Stomach smooth muscle (tissue), 2 donors: ENCODE measurements around the gene RFX1.
"Not testable (repeated sequence)": the region's sequence is repeated elsewhere in the genome, so short reads cannot be mapped to it uniquely, and the experiment has no call there.

ENCODE experiments used
- H3K27ac ChIP-seq: one replicate; pipeline ENCODE4 v1.7.0; 2013; ENCODE audit warnings: mild to moderate bottlenecking, low read length, inconsistent platforms
- H3K27me3 ChIP-seq, 2 donors: one replicate each; pipeline ENCODE4 v1.7.0; 2013; ENCODE audit warnings: low read length in 2 of 2; ENCODE audit not compliant: insufficient read depth in 2 of 2, control insufficient read depth in 1 of 2
- H3K36me3 ChIP-seq, 2 donors: one replicate each; pipeline ENCODE4 v1.7.0; 2013; ENCODE audit warnings: low read length in 2 of 2; ENCODE audit not compliant: control insufficient read depth in 2 of 2, insufficient read depth in 2 of 2
- H3K4me1 ChIP-seq: one replicate; pipeline ENCODE4 v1.7.0; 2013; ENCODE audit warnings: low read length; ENCODE audit not compliant: control insufficient read depth, insufficient read depth
- H3K4me3 ChIP-seq, 2 donors: one replicate each; pipeline ENCODE4 v1.7.0; 2013; ENCODE audit warnings: low read length in 2 of 2
- H3K9ac ChIP-seq, 2 donors: one replicate each; pipeline ENCODE4 v1.7.0; 2013; ENCODE audit warnings: low read length in 2 of 2, mild to moderate bottlenecking in 1 of 2
- H3K9me3 ChIP-seq, 2 donors: one replicate each; pipeline ENCODE4 v1.7.0; 2013; ENCODE audit warnings: low read length in 2 of 2; ENCODE audit not compliant: control insufficient read depth in 2 of 2
- donor health status: healthy.
- donor health status: Pancreatic carcinoma.

RFX1 gene

DNA sequence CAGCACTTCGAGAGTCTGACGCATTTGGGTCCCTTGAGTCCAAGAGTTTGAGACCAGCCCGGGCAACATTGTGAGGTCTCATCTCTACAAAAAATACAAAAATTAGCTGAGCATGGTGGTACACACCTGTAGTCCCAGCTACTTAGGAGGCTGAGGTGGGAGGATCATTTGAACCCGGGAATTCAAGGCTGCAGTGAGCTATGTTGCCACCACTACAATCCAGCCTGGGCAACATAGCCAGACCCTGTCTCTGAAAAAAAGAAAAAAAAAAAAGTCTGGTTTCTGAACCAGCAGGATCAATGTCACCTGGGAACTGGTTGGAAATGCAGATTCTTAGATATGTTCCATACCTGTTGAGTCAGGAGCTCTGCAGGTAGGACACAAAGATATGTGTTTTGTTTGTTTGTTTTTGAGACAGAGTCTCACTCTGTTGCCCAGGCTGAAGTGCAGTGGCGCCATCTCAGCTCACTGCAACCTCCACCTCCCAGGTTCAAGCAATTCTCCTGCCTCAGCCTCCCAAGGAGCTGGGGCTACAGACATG, 20.6 kb upstream of the RFX1 start:
- H3K27me3 ChIP-seq = peaks cover 15% of the 10 kb centered on the region in 2 donors
- H3K27ac ChIP-seq, H3K9ac ChIP-seq, H3K4me1 ChIP-seq, H3K9me3 ChIP-seq, H3K36me3 ChIP-seq, H3K4me3 ChIP-seq: not testable (repeated sequence)

GRCh38 chr19:14023404-14024235, 17.5 kb upstream of the RFX1 start:
- Histone ChIP-seq H3K4me3 (no peak overlapping the region), H3K9me3 (no peaks in the 10 kb centered on the region), H3K36me3 (no peaks in the 10 kb centered on the region), H3K27ac (no peak overlapping the region), H3K27me3 (peaks cover 3 to 7% of the 10 kb centered on the region in 2 donors), H3K9ac (no peak overlapping the region), H3K4me1 (no peaks in the 10 kb centered on the region)

DNA sequence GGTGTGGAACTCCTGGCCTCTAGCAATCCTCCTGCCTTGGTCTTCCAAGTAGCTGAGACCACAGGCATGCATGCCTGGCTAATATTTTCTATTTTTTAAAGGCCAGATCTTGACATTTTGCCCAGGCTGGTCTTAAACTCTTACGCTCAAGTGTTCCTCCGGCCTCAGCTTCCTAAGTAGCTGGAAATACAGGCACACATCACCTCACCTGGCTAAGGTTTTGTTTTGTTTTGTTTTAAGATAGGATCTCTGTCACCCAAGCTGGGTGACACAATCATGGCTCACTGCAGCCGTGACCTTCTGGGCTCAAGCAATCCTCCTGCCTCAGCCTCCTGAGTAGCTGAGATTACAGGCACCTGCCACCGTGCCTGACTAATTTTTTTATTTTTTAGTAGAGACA, 16.3 kb upstream of the RFX1 start:
- H3K9ac ChIP-seq = no peak overlapping the region
- no peaks in the 10 kb centered on the region for H3K36me3 ChIP-seq

DNA sequence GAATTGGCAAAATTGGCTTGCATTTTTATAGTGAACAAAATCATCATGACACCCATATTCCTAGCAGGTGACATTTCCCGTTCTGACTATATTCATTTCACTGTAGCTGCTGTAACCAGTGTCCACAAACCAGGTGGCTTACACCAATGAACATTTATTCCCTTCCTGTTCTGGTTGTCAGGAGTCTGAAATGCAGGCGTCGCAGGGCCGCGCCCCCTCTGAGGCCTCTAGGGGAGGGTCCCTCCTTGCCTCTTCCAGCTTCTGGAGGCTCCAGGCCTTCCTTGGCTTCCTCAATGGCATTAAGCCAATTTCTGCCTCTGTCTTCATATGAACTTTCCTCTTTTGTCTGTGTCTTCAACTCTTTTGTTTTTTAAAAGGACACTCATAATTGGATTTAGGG, 15.4 kb upstream of the RFX1 start:
- H3K27ac ChIP-seq = no peak overlapping the region
- H3K9ac ChIP-seq = no peak overlapping the region

More for the DNA sequence above, 16.3 kb upstream of the RFX1 start:
- Histone ChIP-seq H3K9me3 (no peaks in the 10 kb centered on the region), H3K4me1 (no peaks in the 10 kb centered on the region), H3K27ac (no peak overlapping the region), H3K27me3 (no peaks in the 10 kb centered on the region), H3K4me3 (no peak overlapping the region)

GRCh38 chr19:14019739-14020138, 13.6 kb upstream of the RFX1 start:
- H3K4me1 ChIP-seq, H3K9ac ChIP-seq, H3K36me3 ChIP-seq, H3K27me3 ChIP-seq, H3K9me3 ChIP-seq, H3K4me3 ChIP-seq, H3K27ac ChIP-seq: not testable (repeated sequence)

More for the DNA sequence above, 15.4 kb upstream of the RFX1 start:
- no peaks in the 10 kb centered on the region for H3K9me3 ChIP-seq
- H3K27me3 ChIP-seq = no peaks in the 10 kb centered on the region
- no peak overlapping the region for H3K4me3 ChIP-seq
- H3K4me1 ChIP-seq = no peaks in the 10 kb centered on the region
- no peaks in the 10 kb centered on the region for H3K36me3 ChIP-seq

DNA sequence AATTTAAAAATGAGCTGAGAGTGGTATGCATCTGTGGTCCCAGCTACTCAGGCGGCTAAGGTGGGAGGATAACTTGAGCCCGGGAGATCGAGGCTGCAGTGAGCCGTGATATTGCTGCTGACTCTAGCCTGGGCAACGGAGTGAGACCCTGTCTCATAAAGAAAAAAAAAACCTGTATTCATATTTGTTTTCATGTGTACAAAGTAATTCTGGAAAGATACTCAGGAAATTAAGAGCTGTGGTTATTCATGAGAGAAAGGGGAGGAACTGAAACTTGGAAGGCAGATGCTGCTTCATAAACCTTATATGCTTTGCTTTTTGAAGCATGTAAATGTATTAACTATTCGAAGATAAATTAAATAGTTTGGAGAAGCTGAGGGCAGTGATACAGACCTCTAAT, 13.0 kb upstream of the RFX1 start:
- H3K27me3 ChIP-seq = no peaks in the 10 kb centered on the region
- no peak overlapping the region for H3K27ac ChIP-seq
- H3K9ac ChIP-seq = no peak overlapping the region
- H3K36me3 ChIP-seq = no peaks in the 10 kb centered on the region
- H3K4me3 ChIP-seq = no peak overlapping the region
- H3K4me1 ChIP-seq = no peaks in the 10 kb centered on the region
- H3K9me3 ChIP-seq = no peaks in the 10 kb centered on the region

- Histone ChIP-seq H3K9ac (no peak overlapping the region), H3K4me1 (no peaks in the 10 kb centered on the region), H3K9me3 (no peaks in the 10 kb centered on the region), H3K27me3 (no peaks in the 10 kb centered on the region), H3K27ac (no peak overlapping the region), H3K36me3 (no peaks in the 10 kb centered on the region), H3K4me3 (no peak overlapping the region)
Observed at GRCh38 chr19:14015524-14016035, 9.5 kb upstream of the RFX1 start.

GRCh38 chr19:14012378-14012915, 6.3 kb upstream of the RFX1 start:
- no peaks in the 10 kb centered on the region for H3K27me3 ChIP-seq
- H3K36me3 ChIP-seq = no peaks in the 10 kb centered on the region
- H3K27ac ChIP-seq = no peak overlapping the region
- H3K9me3 ChIP-seq = no peaks in the 10 kb centered on the region
- no peak overlapping the region for H3K4me3 ChIP-seq
- H3K9ac ChIP-seq = no peak overlapping the region
- no peaks in the 10 kb centered on the region for H3K4me1 ChIP-seq

- H3K9me3 ChIP-seq = no peaks in the 10 kb centered on the region
- H3K27ac ChIP-seq = peak overlapping the region; percentile 98
- H3K9ac ChIP-seq = peak overlapping the region; percentile 98 to 100
- H3K4me1 ChIP-seq = peaks cover 25% of the 10 kb centered on the region
- H3K27me3 ChIP-seq = no peaks in the 10 kb centered on the region
- H3K36me3 ChIP-seq = no peaks in the 10 kb centered on the region
- peak overlapping the region; percentile 89 to 94 for H3K4me3 ChIP-seq
Observed at GRCh38 chr19:14006766-14007562, 844 bp upstream of the RFX1 start.

DNA sequence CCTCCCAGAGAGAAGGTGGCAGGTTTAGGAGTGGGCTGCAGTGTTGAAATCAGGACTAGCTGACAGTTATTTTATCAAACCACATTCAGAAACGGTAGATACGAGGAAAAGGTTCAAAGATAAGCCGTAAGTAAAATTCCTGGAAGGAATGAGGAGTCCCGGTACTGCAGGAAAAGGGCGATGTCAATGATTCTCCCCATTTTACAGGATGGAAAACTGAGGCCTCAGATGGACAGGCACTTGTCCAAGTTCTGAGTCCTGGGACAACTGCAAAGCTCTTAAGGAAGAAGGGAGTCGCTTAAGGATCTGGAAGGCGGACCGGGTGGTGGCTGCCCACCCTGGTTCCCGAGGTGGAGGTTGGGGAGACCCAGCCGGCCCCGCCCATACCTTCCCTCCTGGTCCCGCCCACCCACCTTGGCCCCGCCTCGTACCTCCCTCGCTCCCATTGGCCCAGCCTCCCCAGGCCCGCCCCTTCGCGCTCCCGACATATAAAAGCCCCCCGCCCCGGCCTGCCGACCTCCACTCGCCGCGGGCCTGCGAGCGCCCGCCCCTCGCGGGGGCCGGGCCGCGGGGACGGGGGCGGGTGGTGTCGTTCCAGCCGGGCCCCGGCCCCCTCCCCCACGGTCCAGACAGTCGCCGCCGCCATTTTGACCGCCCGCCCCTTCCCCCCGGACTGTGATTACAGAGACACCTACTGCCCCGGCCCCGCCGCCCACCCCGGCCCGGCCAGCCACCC, 603 bp downstream of the RFX1 start:
- Histone ChIP-seq H3K9me3 (no peaks in the 10 kb centered on the region), H3K27ac (peak overlapping the region; percentile 98), H3K4me3 (peak overlapping the region; percentile 50 to 94), H3K27me3 (no peaks in the 10 kb centered on the region), H3K36me3 (no peaks in the 10 kb centered on the region), H3K9ac (peak overlapping the region; percentile 13 to 61), H3K4me1 (peaks cover 25% of the 10 kb centered on the region)
